ENCODE data around the gene SCAMP2.

DNA sequence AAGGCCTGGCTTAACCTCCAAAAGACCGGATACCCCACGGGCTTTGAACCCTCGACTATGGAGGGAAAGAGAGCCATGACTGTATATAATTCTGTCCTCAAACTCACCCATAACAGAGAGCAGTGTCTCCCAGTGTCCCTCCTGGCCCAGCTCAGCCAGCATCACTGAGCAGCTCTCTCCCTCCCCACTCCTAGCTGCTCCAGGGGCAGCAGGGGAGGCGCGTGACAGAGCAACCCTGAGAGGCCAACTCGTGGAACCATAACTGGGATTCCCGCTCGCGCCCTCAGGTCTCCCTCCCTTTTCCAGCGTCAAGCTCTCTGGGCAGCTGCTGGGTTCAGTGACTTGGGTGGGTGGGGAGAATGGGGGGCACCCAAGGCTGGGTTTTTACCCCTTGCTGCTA, 47.3 kb downstream of the SCAMP2 start:
- TF ChIP-seq, protein P1, sequence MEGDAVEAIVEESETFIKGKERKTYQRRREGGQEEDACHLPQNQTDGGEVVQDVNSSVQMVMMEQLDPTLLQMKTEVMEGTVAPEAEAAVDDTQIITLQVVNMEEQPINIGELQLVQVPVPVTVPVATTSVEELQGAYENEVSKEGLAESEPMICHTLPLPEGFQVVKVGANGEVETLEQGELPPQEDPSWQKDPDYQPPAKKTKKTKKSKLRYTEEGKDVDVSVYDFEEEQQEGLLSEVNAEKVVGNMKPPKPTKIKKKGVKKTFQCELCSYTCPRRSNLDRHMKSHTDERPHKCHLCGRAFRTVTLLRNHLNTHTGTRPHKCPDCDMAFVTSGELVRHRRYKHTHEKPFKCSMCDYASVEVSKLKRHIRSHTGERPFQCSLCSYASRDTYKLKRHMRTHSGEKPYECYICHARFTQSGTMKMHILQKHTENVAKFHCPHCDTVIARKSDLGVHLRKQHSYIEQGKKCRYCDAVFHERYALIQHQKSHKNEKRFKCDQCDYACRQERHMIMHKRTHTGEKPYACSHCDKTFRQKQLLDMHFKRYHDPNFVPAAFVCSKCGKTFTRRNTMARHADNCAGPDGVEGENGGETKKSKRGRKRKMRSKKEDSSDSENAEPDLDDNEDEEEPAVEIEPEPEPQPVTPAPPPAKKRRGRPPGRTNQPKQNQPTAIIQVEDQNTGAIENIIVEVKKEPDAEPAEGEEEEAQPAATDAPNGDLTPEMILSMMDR (IDR thresholded peaks at IDR 0.05), result no peak
- TF ChIP-seq POLR2A (IDR thresholded peaks at IDR 0.05), result no peak
